HG02981 (cell line): ENCODE data around the gene UNG.
"Not testable (repeated sequence)": the region's sequence is repeated elsewhere in the genome, so short reads cannot be mapped to it uniquely, and the experiment has no call there.

Source experiments
- ATAC-seq: cut with Tn5 transposase; IDR thresholded peaks from one replicate; pipeline ENCODE4 v1.9.1; 2021; ENCODE audit warnings: mild to moderate bottlenecking, moderate library complexity; ENCODE audit not compliant: unreplicated experiment

The UNG gene

GRCh38 chr12:109120557-109120956 lies 23.2 kb downstream of the UNG start:
- ATAC-seq: no peak

- no peak for ATAC-seq
Measured at GRCh38 chr12:109121346-109121880, 24.0 kb downstream of the UNG start.

DNA sequence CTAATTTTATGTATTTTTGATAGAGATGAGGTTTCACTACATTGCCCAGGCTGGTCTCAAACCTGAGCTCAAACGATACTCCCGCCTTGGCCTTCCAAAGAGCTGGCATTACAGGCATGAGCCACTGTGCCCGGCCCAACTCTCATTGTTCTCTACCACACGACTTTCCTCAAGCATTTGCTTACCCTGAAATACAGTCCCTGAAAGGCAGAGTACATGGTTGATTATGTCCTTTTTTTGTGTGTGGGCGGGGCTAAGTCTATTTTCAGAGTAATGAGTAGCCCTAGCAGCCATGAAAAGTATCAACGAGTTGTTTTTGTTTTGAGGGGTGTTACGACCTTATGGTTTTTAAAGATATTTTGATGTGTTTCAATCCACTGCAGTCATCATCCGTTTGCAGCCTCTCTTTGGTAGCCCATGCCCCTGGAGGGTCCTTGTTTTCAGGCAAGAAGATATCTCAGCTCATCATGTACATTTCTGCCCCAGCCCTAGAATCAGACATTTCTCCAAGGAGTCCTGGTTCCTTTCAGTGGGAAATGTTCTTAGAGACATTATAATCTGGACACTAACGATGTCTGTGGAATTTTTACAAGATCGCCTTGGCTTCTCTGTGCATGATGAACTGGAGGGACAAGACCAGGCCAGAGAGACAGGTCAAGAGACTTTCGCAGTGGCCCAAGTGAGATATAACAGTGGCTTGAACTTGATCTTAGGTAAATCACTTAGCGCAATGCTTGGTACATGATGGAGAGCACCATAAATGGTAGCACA lies 27.7 kb downstream of the UNG start:
- ATAC-seq: no peak

- ATAC-seq: no peak
Measured at GRCh38 chr12:109125791-109126190, 28.4 kb downstream of the UNG start.

- no peak for ATAC-seq
Measured at GRCh38 chr12:109126784-109127183, 29.4 kb downstream of the UNG start.

DNA sequence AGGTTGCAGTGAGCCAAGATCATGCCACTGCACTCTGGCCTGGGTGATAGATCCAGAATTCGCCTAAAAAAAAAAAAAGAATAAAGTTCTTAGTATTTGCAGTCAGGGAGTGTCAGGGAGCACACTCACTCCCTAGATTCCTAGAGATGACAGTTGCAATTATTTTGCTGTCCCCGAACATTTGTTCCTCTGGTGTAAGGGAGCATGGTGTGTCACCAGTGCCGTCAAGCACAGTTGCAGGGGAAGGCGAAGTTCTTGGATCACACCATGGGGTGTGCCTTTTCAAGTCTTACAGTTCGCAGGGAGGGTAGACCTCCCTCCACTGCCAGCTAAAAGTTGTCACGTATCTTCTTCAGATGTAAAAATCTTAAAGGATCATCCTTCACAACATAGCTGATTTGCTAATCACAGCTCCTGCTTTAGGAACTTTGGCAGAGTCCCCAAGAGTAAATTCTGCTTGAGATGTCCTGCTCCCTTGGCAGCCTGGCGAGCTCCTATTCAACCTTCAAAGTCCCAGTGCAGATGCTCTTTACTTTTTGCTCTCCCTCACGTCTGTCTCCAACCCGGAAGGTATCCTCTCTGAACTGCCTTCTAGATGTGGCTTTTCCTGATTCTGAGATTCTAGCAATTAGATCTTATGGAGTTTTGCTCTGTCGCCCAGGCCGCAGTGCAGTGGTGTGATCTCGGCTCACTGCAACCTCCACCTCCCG lies 30.3 kb downstream of the UNG start:
- no peak for ATAC-seq

- no peak for ATAC-seq
Measured at GRCh38 chr12:109130297-109131153, 33.1 kb downstream of the UNG start.

- no peak for ATAC-seq
Measured at GRCh38 chr12:109131154-109132050, 34.0 kb downstream of the UNG start.

DNA sequence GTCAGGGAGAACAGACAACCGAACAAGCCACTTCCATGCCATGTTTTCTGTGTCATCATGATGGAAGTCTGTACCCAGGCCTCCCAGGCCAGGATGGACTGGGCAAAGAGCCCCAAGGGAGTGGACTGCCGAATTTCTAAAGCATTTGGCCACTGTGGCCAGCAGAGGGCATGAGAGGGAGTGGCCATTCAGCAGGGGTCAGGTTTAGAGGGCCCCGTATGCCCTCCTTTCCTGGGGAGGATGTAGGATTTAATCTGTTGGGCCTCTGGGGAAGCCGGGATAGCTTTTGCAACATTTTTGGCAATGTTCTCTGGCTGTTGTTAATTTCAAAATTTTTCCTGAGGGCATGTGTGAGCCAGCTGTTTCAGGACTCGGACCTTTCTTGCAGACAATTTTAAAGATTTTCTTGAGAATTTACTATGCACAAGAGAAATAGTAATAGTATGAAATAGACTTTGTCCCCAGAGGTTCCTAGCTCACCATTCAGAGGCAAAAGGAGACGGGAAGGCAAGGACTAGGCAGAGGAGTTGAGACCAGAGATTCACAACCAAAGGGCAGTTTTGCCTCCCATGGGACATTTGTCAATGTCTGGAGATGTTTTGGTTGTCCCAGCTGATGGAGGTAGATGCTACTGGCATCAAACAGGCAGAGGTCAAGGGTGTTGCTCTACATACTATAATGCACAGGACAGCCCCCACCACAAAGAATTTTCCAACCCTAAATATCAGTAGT lies 37.0 kb downstream of the UNG start:
- ATAC-seq: no peak

- ATAC-seq: no peak
Measured at GRCh38 chr12:109137055-109137454, 39.7 kb downstream of the UNG start.

- ATAC-seq: no peak
Measured at GRCh38 chr12:109139360-109139759, 42.0 kb downstream of the UNG start.

- no peak for ATAC-seq
Measured at GRCh38 chr12:109139791-109140190, 42.4 kb downstream of the UNG start.

GRCh38 chr12:109140560-109140959 lies 43.2 kb downstream of the UNG start:
- ATAC-seq: no peak

- ATAC-seq: no peak
Measured at GRCh38 chr12:109144224-109144623, 46.8 kb downstream of the UNG start.

GRCh38 chr12:109147126-109147525 lies 49.7 kb downstream of the UNG start:
- not testable (repeated sequence) for ATAC-seq

GRCh38 chr12:109147954-109148353 lies 50.6 kb downstream of the UNG start:
- no peak for ATAC-seq

DNA sequence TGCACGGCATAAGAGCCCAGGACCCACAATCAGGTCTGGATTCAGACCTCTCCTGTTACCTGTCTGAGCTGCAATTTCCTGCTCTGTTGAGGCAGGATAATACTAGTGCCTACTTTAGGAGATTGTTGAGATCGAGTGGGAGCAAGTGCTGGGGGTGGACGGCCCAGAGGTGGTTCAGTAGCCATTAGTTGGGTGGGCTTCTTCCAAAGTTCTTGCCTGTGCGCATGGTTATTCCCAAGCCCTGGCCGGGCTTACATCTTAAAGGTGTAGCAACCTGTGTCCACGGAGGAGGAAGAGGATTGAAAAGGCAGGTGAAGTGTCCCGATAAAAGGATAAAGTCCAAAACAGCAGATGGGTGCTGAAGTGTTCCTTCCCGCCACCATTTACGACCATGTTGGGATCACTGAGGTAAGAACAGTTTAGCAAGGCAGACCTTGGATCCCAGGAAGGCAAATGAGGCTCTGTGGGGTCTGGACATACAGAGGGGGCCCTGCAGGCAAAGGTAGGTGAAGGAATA lies 52.8 kb downstream of the UNG start:
- ATAC-seq: no peak

GRCh38 chr12:109151457-109151856 lies 54.1 kb downstream of the UNG start:
- no peak for ATAC-seq

DNA sequence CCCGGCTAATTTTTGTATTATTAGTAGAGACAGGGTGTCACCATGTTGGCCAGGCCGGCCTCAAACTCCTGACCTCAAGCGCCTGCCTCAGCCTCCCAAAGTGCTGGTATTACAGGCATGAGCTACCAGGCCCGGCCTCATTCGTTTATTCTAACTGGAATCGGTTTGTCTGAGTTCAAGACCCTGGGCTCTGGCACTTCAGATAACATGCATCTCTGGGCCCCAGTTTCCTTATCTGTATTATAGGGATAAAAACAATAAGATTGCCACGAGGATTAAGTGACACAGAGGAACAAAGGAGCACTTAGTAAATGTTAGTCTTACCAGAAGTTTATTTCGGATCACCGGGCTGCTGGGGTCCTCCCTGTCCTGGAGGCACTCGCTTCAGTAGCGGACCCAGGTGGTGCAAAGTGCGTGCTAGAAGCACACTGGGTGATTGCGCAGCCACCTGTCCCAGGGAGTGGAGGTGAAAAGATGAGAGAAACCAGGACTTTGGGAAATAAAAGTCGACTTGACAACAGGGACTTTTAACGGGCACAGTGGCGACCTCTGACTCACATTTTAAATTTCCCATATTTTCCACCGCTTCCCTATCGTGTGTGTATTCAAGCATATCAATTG lies 56.5 kb downstream of the UNG start:
- no peak for ATAC-seq
